ENCODE measurements around the gene PHLDB3.

DNA sequence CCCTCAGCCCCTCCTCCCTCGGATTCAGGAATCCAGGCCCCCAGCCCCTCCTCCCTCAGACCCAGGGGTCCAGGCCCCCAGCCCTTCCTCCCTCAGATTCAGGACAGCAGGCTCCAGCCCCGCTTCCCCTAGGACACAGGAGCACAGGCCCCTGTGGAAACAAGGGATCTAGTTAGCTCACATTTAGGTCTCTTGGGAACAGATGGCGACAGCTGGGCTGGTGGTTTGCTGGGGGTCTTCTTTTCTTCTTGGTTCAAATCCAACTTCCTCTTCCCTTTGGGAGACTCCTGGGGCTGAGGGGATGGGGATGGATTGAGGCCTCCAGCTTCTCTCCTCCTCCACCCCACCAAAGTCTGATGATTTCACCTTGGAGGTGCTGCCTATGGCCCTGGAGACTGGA lies 48.1 kb upstream of the PHLDB3 start:
- TF ChIP-seq, protein P1, sequence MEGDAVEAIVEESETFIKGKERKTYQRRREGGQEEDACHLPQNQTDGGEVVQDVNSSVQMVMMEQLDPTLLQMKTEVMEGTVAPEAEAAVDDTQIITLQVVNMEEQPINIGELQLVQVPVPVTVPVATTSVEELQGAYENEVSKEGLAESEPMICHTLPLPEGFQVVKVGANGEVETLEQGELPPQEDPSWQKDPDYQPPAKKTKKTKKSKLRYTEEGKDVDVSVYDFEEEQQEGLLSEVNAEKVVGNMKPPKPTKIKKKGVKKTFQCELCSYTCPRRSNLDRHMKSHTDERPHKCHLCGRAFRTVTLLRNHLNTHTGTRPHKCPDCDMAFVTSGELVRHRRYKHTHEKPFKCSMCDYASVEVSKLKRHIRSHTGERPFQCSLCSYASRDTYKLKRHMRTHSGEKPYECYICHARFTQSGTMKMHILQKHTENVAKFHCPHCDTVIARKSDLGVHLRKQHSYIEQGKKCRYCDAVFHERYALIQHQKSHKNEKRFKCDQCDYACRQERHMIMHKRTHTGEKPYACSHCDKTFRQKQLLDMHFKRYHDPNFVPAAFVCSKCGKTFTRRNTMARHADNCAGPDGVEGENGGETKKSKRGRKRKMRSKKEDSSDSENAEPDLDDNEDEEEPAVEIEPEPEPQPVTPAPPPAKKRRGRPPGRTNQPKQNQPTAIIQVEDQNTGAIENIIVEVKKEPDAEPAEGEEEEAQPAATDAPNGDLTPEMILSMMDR (IDR thresholded peaks at IDR 0.05), result no peak
- TF ChIP-seq EZH2 (IDR thresholded peaks at IDR 0.05), result no peak

Measured in neural progenitor cell (in vitro differentiated cells).